ENCODE data around the gene TGIF1.

TGIF1 gene

GRCh38 chr18:3486512-3486911 is 36.5 kb downstream of the TGIF1 start:
- DNase-seq, result no peak

GRCh38 chr18:3489462-3489861 is 39.5 kb downstream of the TGIF1 start:
- no peak for DNase-seq

- DNase-seq, result no peak
These were observed 42.1 kb downstream of the TGIF1 start for GRCh38 chr18:3491981-3492555.

GRCh38 chr18:3492721-3493120 is 42.7 kb downstream of the TGIF1 start:
- DNase-seq, result no peak

GRCh38 chr18:3493501-3494244 is 43.7 kb downstream of the TGIF1 start:
- DNase-seq, result no peak

- no peak for DNase-seq
These were observed 44.2 kb downstream of the TGIF1 start for GRCh38 chr18:3494245-3494526.

- DNase-seq, result no peak
These were observed 44.6 kb downstream of the TGIF1 start for GRCh38 chr18:3494569-3494968.

GRCh38 chr18:3495691-3496430 is 45.9 kb downstream of the TGIF1 start:
- no peak for DNase-seq

- peak; percentile 4 to 7 for DNase-seq
These were observed 48.9 kb downstream of the TGIF1 start for GRCh38 chr18:3498698-3499471.

GRCh38 chr18:3499501-3499900 is 49.5 kb downstream of the TGIF1 start:
- DNase-seq, result no peak

GRCh38 chr18:3500016-3500415 is 50.0 kb downstream of the TGIF1 start:
- no peak for DNase-seq

GRCh38 chr18:3502650-3503049 is 52.7 kb downstream of the TGIF1 start:
- DNase-seq, result no peak

- DNase-seq, result no peak
These were observed 54.7 kb downstream of the TGIF1 start for GRCh38 chr18:3504637-3505036.

- DNase-seq, result no peak
These were observed 58.9 kb downstream of the TGIF1 start for GRCh38 chr18:3508576-3509549.

Measured in activated CD4-positive, alpha-beta T cell treated with anti-CD3 and anti-CD28 coated beads for 4 hours (primary cell).